HEK293 (cell line): ENCODE results near the gene SPEF1.

Source experiments
- CTCF ChIP-seq: fragments of 450-650 bp; formaldehyde crosslinking; IDR thresholded peaks from 2 replicates; pipeline ENCODE4 v1.5.1; 2016; ENCODE audit warnings: missing biosample characterization, missing genetic modification characterization
- ZBTB7A ChIP-seq: fragments of 450-650 bp; formaldehyde crosslinking; IDR thresholded peaks from 2 replicates; pipeline ENCODE4 v1.5.1; 2016; ENCODE audit warnings: low read depth, missing biosample characterization, missing genetic modification characterization
- ZFP3 ChIP-seq: fragments of 450-650 bp; formaldehyde crosslinking; IDR thresholded peaks from 2 replicates; pipeline ENCODE4 v1.5.1; 2016; ENCODE audit warnings: low read depth, missing biosample characterization, missing genetic modification characterization
- ZNF10 ChIP-seq: fragments of 450-650 bp; formaldehyde crosslinking; IDR thresholded peaks from 2 replicates; pipeline ENCODE4 v1.5.1; 2017; ENCODE audit warnings: missing biosample characterization, missing genetic modification characterization
- ZNF148 ChIP-seq: fragments of 450-650 bp; formaldehyde crosslinking; IDR thresholded peaks from 2 replicates; pipeline ENCODE4 v1.5.0; 2017; ENCODE audit warnings: missing biosample characterization, missing genetic modification characterization, borderline replicate concordance
- ZNF311 ChIP-seq: fragments of 450-650 bp; formaldehyde crosslinking; IDR thresholded peaks from 2 replicates; pipeline ENCODE4 v1.5.1; 2017; ENCODE audit warnings: missing biosample characterization, missing genetic modification characterization, borderline replicate concordance
- ZNF350 ChIP-seq: fragments of 450-650 bp; formaldehyde crosslinking; IDR thresholded peaks from 2 replicates; pipeline ENCODE4 v1.5.0; 2017; ENCODE audit warnings: missing biosample characterization, mild to moderate bottlenecking, missing genetic modification characterization
- ZNF768 ChIP-seq: fragments of 450-650 bp; formaldehyde crosslinking; IDR thresholded peaks from 2 replicates; pipeline ENCODE4 v1.5.1; 2018; ENCODE audit warnings: missing biosample characterization, mild to moderate bottlenecking, missing genetic modification characterization
- ZNF785 ChIP-seq: fragments of 450-650 bp; formaldehyde crosslinking; IDR thresholded peaks from 2 replicates; pipeline ENCODE4 v1.5.1; 2016; ENCODE audit warnings: missing biosample characterization, missing genetic modification characterization

- TF ChIP-seq ZNF350 (no peak), CTCF (tag by site-specific recombination) (no peak), ZBTB7A (tag by site-specific recombination) (no peak), ZNF148 (no peak), ZFP3 (tag by site-specific recombination) (no peak), ZNF785 (no peak), ZNF768 (no peak), ZNF10 (tag by site-specific recombination) (no peak), ZNF311 (no peak)
These were observed 45.2 kb upstream of the SPEF1 start for GRCh38 chr20:3826420-3826819.
